Bronchial epithelial cell (primary cell): ENCODE data around the gene HSPA12A. TPM values are rescaled to one million over a fixed set of nuclear protein-coding genes. Genes with fewer than 3 reads are reported as not detected.

Experiments
- DNase-seq: peaks from one replicate; pipeline ENCODE4 v3.0.0-alpha.2; 2010; ENCODE audit warnings: low read depth
- FAIRE-seq: peaks from 2 replicates; lab custom pipeline; 2011; peaks lifted over from hg19 to GRCh38; lab: Jason Lieb, UNC
- H3K27me3 ChIP-seq: 2 replicates; pipeline ENCODE4 v1.5.1; 2011; ENCODE audit warnings: low read length; ENCODE audit not compliant: control insufficient read depth, insufficient read depth
- H3K36me3 ChIP-seq: 2 replicates; pipeline ENCODE4 v1.5.1; 2011; ENCODE audit warnings: low read length; ENCODE audit not compliant: control insufficient read depth, insufficient read depth
- H3K4me3 ChIP-seq: 2 replicates; pipeline ENCODE4 v1.5.1; 2011; ENCODE audit warnings: mild to moderate bottlenecking, low read depth, low read length, control low read depth
- total RNA-seq: library from RNA; depleted of rRNA; stranded (reverse); fragments of >200 nt; gene quantifications from 2 replicates; pipeline ENCODE4 v1.2.1, GENCODE V29; 2014
- TF ChIP-seq, protein P1 (sequence below): IDR thresholded peaks from 2 replicates; pipeline ENCODE4 v1.5.1; 2011; ENCODE audit warnings: mild to moderate bottlenecking, moderate library complexity, low read length, control low read depth, inconsistent platforms; ENCODE audit not compliant: insufficient read depth, severe bottlenecking

The HSPA12A gene
- total RNA-seq, 1 donor from 2014 or later, result 0.79 TPM

DNA sequence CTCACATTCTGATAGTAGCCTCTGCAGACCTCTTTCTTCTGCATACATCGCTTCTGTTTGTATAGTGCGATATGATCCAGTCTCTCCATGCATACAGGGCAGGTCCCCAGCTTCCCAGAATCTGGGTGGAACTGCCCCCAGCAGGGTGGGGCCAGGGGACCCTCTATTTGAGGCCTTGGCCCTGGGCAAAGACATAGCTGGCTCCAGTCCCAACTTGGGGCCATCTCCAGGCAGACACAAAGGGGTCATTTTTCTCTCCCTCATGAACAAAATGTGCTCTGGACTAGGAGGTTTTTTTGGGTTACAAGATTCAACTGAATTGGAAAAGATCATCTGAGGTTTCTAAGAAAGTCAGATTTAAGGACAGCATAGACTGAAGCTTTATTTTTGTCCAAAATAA lies 21.1 kb upstream of the HSPA12A start:
- Histone ChIP-seq H3K27me3 (peaks cover 2% of the 10 kb centered on the region), H3K4me3 (no peak overlapping the region), H3K36me3 (no peaks in the 10 kb centered on the region)
- DNase-seq (no peak), FAIRE-seq (no peak)
- TF ChIP-seq, protein P1, sequence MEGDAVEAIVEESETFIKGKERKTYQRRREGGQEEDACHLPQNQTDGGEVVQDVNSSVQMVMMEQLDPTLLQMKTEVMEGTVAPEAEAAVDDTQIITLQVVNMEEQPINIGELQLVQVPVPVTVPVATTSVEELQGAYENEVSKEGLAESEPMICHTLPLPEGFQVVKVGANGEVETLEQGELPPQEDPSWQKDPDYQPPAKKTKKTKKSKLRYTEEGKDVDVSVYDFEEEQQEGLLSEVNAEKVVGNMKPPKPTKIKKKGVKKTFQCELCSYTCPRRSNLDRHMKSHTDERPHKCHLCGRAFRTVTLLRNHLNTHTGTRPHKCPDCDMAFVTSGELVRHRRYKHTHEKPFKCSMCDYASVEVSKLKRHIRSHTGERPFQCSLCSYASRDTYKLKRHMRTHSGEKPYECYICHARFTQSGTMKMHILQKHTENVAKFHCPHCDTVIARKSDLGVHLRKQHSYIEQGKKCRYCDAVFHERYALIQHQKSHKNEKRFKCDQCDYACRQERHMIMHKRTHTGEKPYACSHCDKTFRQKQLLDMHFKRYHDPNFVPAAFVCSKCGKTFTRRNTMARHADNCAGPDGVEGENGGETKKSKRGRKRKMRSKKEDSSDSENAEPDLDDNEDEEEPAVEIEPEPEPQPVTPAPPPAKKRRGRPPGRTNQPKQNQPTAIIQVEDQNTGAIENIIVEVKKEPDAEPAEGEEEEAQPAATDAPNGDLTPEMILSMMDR, result no peak

DNA sequence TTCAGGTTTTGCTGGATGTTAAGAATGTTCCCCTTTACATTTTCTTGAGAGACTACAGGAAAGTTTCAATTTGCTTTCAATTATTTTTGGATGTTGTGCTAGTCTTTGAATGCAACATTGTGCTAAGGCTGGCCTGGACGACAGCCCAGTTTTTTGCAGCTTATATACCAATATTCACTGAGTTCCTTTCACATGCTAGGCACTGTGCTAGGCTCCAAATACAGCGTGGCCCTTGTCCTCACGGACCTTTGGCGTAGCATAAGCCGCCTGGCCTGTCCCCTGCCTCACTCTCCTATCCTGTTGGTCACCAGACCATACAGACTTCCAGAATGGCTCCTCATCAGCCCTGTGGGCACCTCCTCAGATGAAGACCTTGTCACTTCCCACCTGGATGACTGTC lies 19.5 kb upstream of the HSPA12A start:
- H3K36me3 ChIP-seq, result no peaks in the 10 kb centered on the region
- no peak overlapping the region for H3K4me3 ChIP-seq
- FAIRE-seq (no peak), DNase-seq (no peak)
- peaks cover 1% of the 10 kb centered on the region for H3K27me3 ChIP-seq
- TF ChIP-seq, protein P1, result no peak

DNA sequence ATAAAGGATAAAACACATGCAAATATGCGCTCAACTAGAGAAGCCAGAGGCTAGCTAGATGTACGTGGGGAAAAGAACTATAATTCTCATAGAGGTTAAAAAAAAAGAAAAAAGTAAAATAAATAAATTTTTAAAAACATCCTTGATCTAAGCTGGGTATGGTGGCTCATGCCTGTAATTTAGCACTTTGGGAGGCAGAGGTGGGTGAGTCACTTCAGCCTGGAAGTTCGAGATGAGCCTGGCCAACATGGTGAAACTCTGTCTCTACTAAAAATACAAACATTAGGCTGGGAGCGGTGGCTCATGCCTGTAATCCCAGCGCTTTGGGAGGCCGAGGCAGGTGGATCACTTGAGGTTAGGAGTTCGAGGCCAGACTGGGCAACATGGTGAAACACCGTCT lies 18.6 kb upstream of the HSPA12A start:
- FAIRE-seq (no peak), DNase-seq (no peak)
- TF ChIP-seq, protein P1, result no peak
- no peaks in the 10 kb centered on the region for H3K36me3 ChIP-seq
- H3K27me3 ChIP-seq, result no peaks in the 10 kb centered on the region
- no peak overlapping the region for H3K4me3 ChIP-seq

DNA sequence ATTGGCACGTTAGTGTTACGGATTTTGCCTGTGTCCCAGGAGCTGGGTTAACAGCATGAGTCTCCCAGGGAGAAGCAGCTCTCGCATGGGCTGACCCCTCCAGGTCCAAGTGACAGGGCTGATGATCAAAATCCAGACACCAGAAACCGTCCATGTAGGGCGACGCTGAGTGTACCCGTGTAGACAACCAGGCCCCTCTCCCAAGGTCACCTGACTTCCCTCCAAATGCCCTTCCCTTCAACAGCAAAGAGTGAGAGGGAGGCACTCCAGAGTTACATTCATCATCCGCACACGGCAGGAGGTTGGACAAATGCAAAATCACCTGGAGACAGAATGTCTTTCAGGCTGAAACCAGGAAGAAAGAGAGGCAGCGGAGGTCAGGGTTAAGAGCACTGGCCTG lies 14.9 kb upstream of the HSPA12A start:
- TF ChIP-seq, protein P1, result no peak
- FAIRE-seq (no peak), DNase-seq (no peak)
- Histone ChIP-seq H3K36me3 (no peaks in the 10 kb centered on the region), H3K4me3 (no peak overlapping the region), H3K27me3 (no peaks in the 10 kb centered on the region)

DNA sequence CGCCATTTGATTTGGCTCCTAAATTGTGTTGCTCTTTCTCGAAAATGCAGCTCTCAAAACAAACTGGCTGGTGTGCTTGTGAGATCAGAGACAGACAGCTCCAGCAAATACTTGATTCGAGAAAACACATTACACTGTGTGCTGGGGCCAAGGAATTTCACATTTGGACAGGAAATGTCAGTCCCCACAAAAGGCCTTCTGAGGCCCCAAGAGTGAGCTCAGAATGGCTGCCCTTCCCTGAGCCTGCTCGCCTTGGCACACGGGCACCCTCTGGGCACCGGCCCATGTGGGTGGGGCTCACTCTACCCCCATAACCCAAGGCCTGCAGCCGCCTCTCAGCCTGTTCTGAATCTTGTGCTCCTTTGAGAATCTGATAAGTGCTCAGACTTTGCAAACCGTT lies 13.9 kb upstream of the HSPA12A start:
- no peaks in the 10 kb centered on the region for H3K27me3 ChIP-seq
- no peaks in the 10 kb centered on the region for H3K36me3 ChIP-seq
- no peak for FAIRE-seq
- no peak overlapping the region for H3K4me3 ChIP-seq
- no peak for DNase-seq
- TF ChIP-seq, protein P1, result no peak

DNA sequence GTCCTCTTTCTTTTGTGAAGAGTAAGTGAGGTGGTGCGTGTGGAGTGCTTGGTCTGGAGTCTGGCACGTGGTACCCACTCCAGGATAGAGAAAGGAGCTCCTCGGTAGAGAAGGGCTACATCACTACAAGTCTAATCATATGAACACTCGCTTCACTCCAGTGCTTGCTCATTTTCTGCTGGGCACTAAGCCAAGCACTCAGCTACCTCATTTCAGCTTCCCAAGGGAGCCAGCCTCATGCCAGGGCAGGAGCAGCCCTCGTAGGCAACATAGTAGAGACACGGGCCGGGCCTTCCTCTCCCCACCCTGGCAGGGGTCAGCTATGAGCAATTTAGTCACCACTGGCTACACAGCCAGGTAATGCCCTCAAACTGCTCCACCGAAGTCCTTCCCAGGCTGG lies 11.4 kb upstream of the HSPA12A start:
- TF ChIP-seq, protein P1, result no peak
- peak; percentile 84 for DNase-seq
- FAIRE-seq, result no peak
- H3K36me3 ChIP-seq, result no peaks in the 10 kb centered on the region
- H3K27me3 ChIP-seq, result no peaks in the 10 kb centered on the region
- H3K4me3 ChIP-seq, result no peak overlapping the region
